Umbilical cord (tissue), 2 donors: Measurements from ENCODE around the gene ZBTB17. TPM values are rescaled to one million over a fixed set of nuclear protein-coding genes. Genes with fewer than 3 reads are reported as not detected.
"Not testable (repeated sequence)": the region's sequence is repeated elsewhere in the genome, so short reads cannot be mapped to it uniquely, and the experiment has no call there.

Experiments used
- DNase-seq: peaks from one replicate; pipeline ENCODE4 v3.0.0-alpha.2; 2015; ENCODE audit warnings: low spot score
- total RNA-seq: library from RNA; depleted of rRNA; stranded (reverse); fragments of >200 nt; gene quantifications from one replicate; pipeline ENCODE4 v1.2.3, GENCODE V29; 2014; ENCODE audit warnings: low replicate concordance; ENCODE audit not compliant: insufficient read depth

ZBTB17 gene
- total RNA-seq, 1 donor from 2014 or later, result 33.2 TPM

GRCh38 chr1:15935056-15935950 is 40.6 kb downstream of the ZBTB17 start:
- no peak for DNase-seq

DNA sequence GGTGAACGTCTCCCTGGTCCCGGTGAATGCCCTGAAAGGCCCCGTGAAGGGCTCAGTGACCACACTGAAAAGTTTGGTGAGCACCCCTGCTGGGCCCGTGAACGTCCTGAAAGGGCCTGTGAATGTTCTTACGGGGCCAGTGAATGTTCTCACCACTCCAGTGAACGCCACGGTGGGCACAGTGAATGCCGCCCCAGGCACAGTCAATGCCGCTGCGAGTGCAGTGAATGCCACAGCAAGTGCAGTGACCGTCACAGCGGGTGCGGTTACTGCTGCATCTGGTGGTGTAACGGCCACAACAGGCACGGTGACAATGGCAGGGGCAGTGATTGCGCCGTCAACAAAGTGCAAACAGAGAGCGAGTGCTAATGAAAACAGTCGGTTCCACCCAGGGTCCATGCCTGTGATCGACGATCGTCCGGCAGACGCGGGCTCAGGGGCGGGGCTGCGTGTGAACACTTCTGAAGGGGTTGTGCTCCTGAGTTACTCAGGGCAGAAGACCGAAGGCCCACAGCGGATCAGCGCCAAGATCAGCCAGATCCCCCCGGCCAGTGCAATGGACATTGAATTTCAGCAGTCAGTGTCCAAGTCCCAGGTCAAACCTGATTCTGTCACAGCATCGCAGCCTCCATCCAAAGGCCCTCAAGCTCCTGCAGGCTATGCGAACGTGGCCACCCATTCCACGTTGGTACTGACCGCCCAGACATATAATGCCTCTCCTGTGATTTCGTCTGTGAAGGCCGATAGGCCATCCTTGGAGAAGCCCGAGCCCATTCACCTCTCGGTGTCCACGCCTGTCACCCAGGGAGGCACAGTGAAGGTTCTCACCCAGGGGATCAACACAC is 41.5 kb downstream of the ZBTB17 start:
- no peak for DNase-seq

DNA sequence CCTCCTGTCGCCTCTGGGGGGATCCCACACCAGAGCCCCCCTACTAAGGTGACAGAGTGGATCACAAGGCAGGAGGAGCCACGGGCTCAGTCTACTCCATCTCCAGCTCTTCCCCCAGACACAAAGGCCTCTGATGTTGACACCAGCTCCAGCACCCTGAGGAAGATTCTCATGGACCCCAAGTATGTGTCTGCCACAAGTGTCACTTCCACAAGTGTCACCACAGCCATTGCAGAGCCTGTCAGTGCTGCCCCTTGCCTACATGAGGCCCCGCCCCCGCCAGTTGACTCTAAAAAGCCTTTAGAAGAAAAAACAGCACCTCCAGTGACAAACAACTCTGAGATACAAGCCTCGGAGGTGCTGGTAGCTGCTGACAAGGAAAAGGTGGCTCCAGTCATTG is 42.2 kb downstream of the ZBTB17 start:
- DNase-seq, result no peak

- no peak for DNase-seq
Measured at GRCh38 chr1:15932612-15933011, 43.3 kb downstream of the ZBTB17 start.

GRCh38 chr1:15931884-15932283 is 44.0 kb downstream of the ZBTB17 start:
- DNase-seq, result no peak

- DNase-seq, result peak; percentile 93
Measured at GRCh38 chr1:15931401-15931800, 44.5 kb downstream of the ZBTB17 start.

DNA sequence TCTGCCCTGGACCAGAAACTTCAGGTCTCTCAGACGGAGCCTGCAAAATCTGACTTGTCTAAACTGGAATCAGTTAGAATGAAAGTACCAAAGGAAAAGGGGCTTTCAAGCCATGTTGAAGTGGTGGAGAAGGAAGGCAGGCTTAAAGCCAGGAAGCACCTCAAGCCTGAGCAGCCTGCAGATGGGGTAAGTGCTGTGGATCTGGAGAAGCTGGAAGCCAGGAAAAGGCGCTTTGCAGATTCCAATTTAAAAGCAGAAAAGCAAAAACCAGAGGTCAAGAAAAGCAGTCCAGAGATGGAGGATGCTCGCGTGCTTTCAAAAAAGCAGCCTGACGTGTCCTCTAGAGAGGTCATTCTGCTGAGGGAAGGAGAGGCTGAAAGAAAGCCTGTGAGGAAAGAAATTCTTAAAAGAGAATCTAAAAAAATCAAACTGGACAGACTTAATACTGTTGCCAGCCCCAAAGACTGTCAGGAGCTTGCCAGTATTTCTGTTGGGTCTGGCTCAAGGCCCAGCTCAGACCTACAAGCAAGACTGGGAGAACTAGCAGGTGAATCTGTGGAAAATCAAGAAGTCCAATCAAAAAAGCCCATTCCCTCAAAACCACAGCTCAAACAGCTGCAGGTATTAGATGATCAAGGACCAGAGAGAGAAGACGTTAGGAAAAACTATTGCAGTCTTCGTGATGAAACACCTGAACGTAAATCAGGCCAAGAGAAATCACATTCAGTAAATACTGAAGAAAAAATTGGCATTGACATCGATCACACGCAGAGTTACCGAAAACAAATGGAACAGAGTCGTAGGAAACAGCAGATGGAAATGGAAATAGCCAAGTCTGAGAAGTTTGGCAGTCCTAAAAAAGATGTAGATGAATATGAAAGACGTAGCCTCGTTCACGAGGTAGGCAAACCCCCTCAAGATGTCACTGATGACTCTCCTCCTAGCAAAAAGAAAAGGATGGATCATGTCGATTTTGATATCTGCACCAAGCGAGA is 46.6 kb downstream of the ZBTB17 start:
- no peak for DNase-seq

GRCh38 chr1:15926448-15926847 is 49.5 kb downstream of the ZBTB17 start:
- not testable (repeated sequence) for DNase-seq

DNA sequence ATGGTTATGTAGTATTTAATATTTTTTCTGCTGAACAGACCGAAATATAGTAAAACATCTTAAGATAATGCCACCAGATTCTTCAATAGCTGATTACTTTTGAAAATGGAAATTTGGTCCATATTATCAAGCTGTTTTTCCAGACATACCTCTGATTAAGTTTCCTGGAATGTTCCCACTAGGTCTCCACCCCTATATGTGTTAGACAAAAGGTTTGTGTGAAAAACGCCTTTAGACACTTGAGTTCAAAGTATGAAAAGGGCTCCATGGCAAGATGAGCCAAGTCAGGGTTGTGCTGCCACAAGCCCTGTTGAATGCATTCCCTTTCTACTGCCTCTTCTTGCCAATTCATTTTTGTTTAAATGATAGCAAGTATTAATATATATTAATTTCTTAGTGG is 52.7 kb downstream of the ZBTB17 start:
- DNase-seq, result no peak

GRCh38 chr1:15918962-15919715 is 56.8 kb downstream of the ZBTB17 start:
- DNase-seq, result no peak

DNA sequence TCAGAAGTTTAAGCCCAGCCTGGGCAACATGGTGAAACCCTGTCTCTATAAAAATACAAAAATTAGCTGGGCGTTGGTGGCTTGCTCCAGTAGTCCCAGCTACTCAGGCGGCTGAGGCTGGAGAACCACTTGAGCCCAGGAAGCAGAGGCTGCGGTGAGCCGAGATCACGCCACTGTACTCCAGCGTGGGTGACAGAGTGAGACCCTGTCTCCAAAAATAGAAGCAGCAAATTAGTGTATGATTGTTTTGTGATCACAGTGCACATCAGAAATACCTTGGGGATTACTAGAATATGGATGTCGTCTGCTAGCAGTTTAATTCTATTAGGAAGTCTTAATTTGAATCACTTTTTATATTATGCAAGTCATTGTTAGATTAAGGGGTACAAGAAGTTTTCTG is 59.0 kb downstream of the ZBTB17 start:
- DNase-seq, result no peak

GRCh38 chr1:15916417-15916816 is 59.5 kb downstream of the ZBTB17 start:
- DNase-seq, result no peak

GRCh38 chr1:15915991-15916390 is 59.9 kb downstream of the ZBTB17 start:
- no peak for DNase-seq

- DNase-seq, result not testable (repeated sequence)
Measured at GRCh38 chr1:15913607-15914006, 62.3 kb downstream of the ZBTB17 start.

GRCh38 chr1:15911927-15912326 is 64.0 kb downstream of the ZBTB17 start:
- DNase-seq, result peak; percentile 32

GRCh38 chr1:15911141-15911540 is 64.8 kb downstream of the ZBTB17 start:
- no peak for DNase-seq

DNA sequence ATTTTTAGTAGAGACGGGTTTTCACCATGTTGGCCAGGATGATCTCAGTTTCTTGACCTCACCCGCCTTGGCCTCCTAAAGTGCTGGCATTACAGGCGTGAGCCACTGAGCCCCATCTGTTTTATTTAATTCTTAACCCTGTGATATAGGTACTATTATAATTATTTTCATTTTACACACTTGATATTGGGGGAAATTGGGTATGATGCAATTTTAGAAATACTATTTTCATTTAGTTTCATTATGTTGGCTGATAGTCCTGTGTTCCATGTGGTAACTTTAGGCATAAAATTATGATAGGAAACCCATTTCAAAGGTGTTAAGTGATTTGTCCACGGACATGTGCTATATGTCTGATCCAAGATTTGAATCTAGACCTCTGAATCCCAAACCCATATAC is 67.3 kb downstream of the ZBTB17 start:
- no peak for DNase-seq

GRCh38 chr1:15902882-15903281 is 73.0 kb downstream of the ZBTB17 start:
- no peak for DNase-seq

GRCh38 chr1:15900662-15901279 is 75.1 kb downstream of the ZBTB17 start:
- no peak for DNase-seq

DNA sequence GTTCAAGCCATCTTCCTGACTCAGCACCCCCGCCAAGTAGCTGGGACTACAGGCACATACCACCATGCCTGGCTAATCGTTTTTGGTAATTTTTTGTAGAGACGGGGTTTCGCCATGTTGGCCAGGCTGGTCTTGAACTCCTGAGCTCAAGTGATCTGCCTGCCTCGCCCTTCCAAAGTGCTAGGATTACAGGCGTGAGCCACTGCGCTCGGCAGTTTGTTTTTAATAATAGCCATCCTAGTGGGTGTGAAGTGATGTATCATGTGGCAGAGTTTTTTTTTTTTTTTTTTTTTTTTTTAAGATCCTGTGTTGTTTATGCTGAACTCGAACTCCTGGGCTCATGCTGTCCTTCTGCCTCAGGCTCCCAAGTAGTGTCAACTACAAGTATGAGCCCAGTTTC is 76.6 kb downstream of the ZBTB17 start:
- no peak for DNase-seq
